HG02884 (cell line): ENCODE results near the gene ARHGAP4.

Source experiments
- ATAC-seq: cut with Tn5 transposase; IDR thresholded peaks from one replicate; pipeline ENCODE4 v1.9.1; 2021; ENCODE audit warnings: mild to moderate bottlenecking, moderate library complexity; ENCODE audit not compliant: unreplicated experiment

Gene ARHGAP4

DNA sequence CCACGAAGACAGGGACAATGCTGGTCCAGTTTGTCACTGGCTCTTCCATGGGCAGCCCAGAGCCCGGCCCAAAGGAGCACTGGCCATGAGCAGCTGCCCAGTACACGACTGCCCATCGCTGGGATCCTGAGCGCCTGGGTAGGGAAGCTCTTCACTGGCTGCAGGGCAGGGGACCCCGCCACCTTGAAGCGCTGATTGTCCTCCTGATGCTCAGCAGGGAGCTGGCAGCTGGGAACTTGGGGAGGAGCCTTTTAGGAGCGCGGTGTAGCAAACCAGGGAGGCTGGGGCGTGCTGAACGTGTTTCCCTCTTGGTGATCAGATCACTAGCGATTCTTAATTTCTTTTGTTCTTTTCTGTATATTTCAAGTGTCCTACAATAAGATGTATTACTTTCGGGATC is 41.9 kb downstream of the ARHGAP4 start:
- ATAC-seq: no peak

- ATAC-seq: no peak
Measured at GRCh38 chrX:153883163-153883843, 42.8 kb downstream of the ARHGAP4 start.

- ATAC-seq: no peak
Measured at GRCh38 chrX:153882557-153882956, 43.5 kb downstream of the ARHGAP4 start.

DNA sequence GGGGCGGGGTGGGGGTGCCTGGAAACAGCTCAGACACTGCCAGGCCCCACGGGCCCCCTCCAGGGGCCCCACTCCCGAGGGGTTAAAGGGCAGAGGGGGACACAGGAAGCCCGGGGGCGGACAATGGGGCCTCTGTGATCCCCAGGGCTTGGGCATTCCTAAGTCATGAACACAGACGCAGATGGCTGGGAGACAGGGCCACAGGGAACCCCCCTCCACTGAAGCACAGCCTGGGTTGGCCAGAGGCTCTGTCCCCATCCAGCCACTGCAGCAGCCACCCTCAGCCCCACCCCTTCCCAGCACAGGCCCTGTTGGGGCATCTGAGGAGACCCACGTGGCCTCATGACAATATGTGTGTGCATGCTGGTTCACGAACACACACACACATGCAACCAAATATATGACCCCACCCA is 44.0 kb downstream of the ARHGAP4 start:
- no peak for ATAC-seq

DNA sequence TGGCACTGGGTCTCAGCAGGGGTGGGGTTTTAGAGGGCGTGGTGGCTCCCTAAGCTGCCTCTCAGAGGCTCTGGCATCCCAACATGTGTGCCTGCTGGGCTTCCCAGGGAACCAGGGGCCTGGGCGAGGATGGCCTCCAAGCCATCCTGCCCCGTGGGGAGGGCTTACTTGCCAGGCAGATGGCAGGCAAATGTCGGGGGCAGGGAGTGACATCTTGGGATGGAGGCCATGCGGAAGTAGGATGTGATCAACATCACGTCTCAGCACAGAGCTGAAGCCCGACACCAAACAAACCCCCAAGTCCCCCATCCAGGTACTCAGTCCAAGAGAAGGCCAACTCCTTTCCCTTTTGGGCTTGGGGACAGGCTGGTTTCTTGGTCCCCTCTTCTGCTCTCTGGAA is 44.8 kb downstream of the ARHGAP4 start:
- ATAC-seq: no peak

DNA sequence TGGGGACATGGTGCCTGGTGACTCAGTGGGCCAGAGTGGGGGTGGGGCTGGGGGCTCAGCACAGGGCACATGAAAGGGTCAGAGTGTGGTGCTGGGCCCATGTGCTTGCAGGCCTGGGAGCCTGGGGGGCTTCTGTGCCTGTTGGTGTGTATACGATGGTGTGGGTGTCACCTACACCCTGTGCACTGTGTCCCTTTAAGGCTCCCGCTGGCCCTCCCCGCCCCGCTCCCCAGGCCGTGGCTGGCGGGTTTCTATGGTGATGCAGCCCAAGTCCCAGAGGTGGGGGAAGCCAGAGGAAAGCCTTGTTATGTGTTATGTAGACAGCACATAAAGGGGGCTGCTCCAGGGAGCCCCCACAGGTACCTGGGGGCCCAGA is 45.6 kb downstream of the ARHGAP4 start:
- no peak for ATAC-seq

DNA sequence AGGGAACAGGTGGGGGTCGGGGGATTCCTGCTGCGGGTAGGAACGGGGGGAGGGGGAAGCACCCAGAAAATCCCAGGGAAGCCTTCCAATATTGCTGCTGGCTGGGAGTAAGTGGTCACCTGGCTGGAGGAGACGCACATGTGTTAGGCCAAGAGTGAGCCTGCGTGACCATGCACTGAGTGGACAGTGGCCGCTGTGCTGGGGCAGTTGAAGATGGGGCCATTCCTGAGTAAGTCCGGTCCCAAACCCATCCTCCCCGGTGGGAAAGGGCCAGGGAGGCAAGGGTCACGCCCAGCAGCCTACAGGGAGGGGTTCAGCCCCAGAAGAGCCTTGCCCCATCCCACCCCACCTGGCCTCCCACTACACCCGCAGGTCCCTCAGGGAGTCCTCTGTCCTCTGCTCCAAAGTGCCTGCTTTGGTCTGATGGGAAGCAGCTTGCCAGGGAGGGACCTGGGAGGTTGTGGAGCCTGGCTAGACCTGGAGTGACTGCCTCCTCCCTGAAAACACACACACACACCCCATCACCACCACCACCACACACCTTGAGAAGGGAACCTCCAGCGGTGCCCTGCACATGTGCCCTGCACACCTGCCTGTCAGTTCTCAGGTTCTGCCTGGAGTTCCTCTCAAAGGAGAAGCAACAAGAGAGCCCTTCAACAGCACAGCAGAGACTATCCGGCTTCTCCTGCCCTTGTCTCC is 46.2 kb downstream of the ARHGAP4 start:
- ATAC-seq: no peak

GRCh38 chrX:153878969-153879653 is 47.0 kb downstream of the ARHGAP4 start:
- no peak for ATAC-seq

GRCh38 chrX:153878345-153878744 is 47.7 kb downstream of the ARHGAP4 start:
- ATAC-seq: no peak

GRCh38 chrX:153877571-153878261 is 48.3 kb downstream of the ARHGAP4 start:
- ATAC-seq: no peak

- no peak for ATAC-seq
Measured at GRCh38 chrX:153876112-153876491, 50.0 kb downstream of the ARHGAP4 start.

GRCh38 chrX:153875391-153876111 is 50.5 kb downstream of the ARHGAP4 start:
- no peak for ATAC-seq

GRCh38 chrX:153874366-153875125 is 51.5 kb downstream of the ARHGAP4 start:
- ATAC-seq: no peak

DNA sequence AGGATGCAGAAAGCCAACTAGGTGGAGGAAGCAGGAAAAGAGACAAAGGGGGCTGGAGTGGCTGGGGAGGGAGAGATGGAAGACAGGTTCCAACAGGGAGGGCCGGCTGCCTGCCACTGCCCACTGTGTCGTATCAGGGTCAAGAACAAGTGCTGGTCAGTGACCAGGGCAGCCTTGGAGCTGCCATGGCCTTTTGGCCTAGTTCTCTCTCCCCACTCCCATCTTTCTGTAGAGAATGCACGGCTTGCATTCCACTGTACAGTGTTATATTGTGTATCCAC is 52.0 kb downstream of the ARHGAP4 start:
- ATAC-seq: no peak

DNA sequence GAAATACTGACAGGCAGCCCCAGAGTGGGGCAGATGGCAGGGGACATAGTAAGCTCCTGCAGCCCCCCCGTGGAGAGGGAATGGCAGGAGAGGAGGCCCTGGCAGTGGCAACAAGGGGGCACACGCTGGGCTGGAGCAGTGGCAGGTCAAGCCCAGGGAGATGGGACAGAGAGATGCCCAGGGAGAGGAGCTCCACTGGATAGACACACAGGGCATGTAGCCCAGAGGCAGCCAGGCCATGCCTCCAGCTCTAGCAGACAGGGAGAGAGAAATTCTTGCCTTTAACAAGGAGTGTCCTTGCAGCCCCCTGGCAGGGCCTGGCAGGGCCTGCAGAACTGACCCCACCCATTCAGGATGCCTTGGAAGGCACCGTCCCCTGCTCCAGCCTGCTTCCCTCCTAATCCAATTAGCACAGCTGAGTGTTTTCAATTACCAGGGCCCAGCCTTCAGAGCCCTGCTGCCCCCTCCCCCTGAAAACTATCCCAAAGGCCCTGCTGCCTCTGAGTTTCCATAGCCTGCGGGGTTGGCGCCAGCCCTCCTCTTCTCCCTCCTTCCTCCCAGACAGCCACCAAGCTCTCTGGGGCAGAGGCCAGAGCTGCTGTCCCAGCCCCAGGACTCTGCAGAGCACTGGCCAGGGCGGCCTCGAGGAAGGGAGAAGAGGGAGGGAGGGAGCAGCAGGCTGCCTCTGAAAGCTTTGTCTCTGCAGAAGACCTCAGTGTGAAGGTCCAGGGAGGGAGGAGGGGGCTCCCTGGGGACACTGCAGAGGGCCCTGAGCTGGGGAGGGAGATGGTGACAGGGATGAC is 52.6 kb downstream of the ARHGAP4 start:
- ATAC-seq: no peak

DNA sequence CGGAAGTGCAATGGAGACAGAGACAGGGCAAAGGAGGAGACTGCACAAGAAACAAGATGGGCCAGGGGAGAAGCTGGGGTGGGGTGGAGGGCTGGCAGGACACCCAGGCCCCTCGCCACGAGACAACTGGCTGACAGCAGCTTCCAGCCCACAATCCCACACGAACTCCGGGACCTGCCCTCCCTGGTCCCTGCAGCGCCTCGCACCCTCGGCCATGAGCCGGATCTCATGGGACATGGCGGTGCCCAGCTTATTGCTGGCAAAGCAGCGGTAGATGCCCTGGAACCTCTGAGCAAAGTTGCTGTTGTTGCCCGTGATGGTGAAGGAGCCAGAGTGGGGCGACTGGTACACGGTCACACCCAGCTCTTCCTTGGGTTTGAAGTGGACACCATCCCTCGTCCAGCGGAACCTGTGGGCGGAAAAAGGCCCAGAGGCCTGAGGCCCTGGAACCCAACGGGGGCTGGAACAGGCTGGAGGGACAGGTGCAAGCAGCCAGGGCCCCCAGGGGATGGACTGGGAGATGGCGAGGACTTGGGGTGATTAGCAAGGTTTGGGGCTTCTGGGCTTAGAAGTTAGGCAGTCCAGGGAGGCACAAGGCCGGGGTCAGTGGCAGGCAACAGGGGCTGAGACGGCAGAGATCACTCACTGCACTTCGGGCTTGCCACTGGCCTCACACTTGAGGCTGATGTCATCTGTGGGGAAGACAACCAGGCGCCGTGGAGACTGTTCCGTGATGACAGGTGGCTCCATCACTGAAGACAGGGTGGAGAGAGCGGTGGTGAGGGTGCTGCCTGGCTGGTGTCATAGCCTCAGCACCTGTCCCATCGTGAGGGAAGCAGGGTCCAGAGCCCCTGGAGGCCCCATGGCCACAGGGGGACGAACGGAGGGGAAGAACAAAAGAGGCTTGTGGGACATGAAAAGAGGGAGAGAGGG is 53.9 kb downstream of the ARHGAP4 start:
- no peak for ATAC-seq

- no peak for ATAC-seq
Measured at GRCh38 chrX:153871451-153871850, 54.6 kb downstream of the ARHGAP4 start.

DNA sequence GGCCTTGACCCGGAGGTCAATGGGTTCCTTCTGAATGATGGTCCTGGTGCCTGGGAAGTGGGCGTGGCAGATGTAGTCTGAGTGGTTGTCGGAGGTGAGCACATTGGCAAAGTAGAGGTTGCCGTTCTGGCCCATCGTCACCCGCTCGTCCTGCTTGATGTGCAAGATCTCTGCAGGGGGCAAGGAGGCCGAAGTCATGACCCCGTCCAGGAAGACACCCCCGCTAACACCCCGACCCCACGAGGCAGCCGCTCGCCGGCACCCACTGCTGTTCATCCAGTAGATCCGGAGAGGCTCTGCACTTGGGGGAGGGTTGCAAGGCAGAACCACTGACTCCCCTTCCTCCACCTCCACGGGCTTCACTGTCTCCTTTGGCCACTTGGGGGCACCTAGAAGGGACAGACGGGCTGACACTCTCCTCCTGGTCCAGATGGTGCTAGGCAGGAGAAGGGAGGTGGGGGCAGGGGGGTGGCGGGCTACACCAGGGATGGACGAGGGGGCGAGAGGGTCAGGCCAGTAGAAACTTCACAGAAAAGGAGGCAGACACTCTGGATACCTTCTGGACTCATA is 55.2 kb downstream of the ARHGAP4 start:
- no peak for ATAC-seq
